ENCODE data around the gene MPV17L.

DNA sequence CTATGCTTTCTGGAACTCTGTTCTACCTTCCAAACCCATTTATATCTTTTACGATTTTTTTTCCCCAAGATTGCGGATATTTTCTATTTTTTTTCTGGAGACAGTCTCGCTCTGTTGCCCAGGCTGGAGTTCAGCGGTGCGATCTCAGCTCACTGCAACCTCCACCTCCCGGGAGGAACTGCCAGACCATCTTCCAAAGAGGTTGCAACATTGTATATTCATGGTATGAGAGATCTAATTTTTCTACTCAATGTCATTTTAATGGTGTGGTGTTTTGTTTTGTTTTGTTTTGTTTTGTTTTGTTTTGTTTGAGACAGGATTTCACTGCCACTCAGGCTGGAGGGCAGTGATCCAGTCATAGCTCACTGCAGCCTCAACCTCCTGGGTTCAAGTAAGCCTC lies 30.3 kb downstream of the MPV17L start:
- TF ChIP-seq CTCF (IDR thresholded peaks at IDR 0.05; ENCODE audit: low read length) (no peak), EZH2 (optimal IDR thresholded peaks at IDR 0.05; ENCODE audit: low read depth, low read length) (no peak), EZH2phosphoT487 (IDR thresholded peaks at IDR 0.05; ENCODE audit: low read length) (no peak)
